Stimulated activated naive B cell treated with anti-CD40 and anti-IgM and Interleukin-4, amounts not matched to agents 10 μg/mL and 1 μg/mL and 100 μg/mL, for 72 hours (primary cell): ENCODE measurements around the gene FMO2.

Experiments used
- ATAC-seq, 2 donors: fragments of 150-1000 bp; cut with Tn5 transposase; replicated peaks; 2 replicates each; pipeline ENCODE4 v1.10.0; 2021; ENCODE audit warnings: moderate library complexity in 1 of 2
- DNase-seq: peaks from one replicate; pipeline ENCODE4 v3.0.0; 2021
- H3K27ac Mint-ChIP-seq: one replicate; pipeline ENCODE4 v1.8.0; 2022; ENCODE audit warnings: mild to moderate bottlenecking, mixed read lengths
- H3K27me3 Mint-ChIP-seq, 2 donors: one replicate each; pipeline ENCODE4 v1.8.0; 2022; ENCODE audit warnings: mixed read lengths in 2 of 2
- H3K36me3 Mint-ChIP-seq, 2 donors: one replicate each; pipeline ENCODE4 v1.8.0; 2022; ENCODE audit warnings: mixed read lengths in 2 of 2, mild to moderate bottlenecking in 1 of 2
- H3K4me1 Mint-ChIP-seq, 2 donors: one replicate each; pipeline ENCODE4 v1.8.0; 2022; ENCODE audit warnings: mixed read lengths in 2 of 2, mild to moderate bottlenecking in 1 of 2
- H3K4me3 Mint-ChIP-seq, 2 donors: one replicate each; pipeline ENCODE4 v1.8.0; 2022; ENCODE audit warnings: mild to moderate bottlenecking in 2 of 2, mixed read lengths in 2 of 2, moderate library complexity in 1 of 2
- H3K9me3 Mint-ChIP-seq, 2 donors: one replicate each; pipeline ENCODE4 v1.8.0; 2022; ENCODE audit warnings: mixed read lengths in 2 of 2, mild to moderate bottlenecking in 1 of 2

Gene FMO2

DNA sequence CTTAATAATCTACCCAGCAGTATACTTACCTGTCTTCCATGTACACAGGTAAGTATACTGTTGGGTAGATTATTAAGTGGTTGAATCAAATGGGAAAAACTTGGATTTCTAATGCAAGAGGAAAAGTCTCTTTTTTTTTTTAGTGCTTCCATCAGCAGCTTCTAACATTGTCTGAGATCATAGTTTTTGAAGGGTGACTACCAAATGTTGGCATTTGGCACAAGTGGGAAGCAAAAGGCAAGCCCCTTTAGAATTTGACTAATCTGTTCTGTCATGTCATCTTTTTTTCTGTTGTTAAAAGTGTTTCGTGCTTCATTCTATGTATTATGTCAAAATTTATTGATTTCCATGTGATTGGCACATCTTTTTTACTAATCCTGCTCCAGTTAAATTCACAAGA is 63.7 kb downstream of the FMO2 start:
- H3K27ac Mint-ChIP-seq, result no peak overlapping the region
- ATAC-seq, result no peak
- H3K4me1 Mint-ChIP-seq, result peaks cover 8 to 22% of the 10 kb centered on the region in 2 donors
- peaks cover 0 to 4% of the 10 kb centered on the region in 2 donors for H3K27me3 Mint-ChIP-seq
- H3K9me3 Mint-ChIP-seq, result no peaks in the 10 kb centered on the region
- no peak overlapping the region for H3K4me3 Mint-ChIP-seq
- H3K36me3 Mint-ChIP-seq, result no peaks in the 10 kb centered on the region
- DNase-seq, result no peak

GRCh38 chr1:171250263-171250662 is 65.2 kb downstream of the FMO2 start:
- H3K27me3 Mint-ChIP-seq, result peaks cover 0 to 4% of the 10 kb centered on the region in 2 donors
- ATAC-seq, result no peak
- no peak overlapping the region for H3K4me3 Mint-ChIP-seq
- no peak overlapping the region for H3K27ac Mint-ChIP-seq
- no peaks in the 10 kb centered on the region for H3K9me3 Mint-ChIP-seq
- peaks cover 8 to 22% of the 10 kb centered on the region in 2 donors for H3K4me1 Mint-ChIP-seq
- no peaks in the 10 kb centered on the region for H3K36me3 Mint-ChIP-seq
- DNase-seq, result no peak

DNA sequence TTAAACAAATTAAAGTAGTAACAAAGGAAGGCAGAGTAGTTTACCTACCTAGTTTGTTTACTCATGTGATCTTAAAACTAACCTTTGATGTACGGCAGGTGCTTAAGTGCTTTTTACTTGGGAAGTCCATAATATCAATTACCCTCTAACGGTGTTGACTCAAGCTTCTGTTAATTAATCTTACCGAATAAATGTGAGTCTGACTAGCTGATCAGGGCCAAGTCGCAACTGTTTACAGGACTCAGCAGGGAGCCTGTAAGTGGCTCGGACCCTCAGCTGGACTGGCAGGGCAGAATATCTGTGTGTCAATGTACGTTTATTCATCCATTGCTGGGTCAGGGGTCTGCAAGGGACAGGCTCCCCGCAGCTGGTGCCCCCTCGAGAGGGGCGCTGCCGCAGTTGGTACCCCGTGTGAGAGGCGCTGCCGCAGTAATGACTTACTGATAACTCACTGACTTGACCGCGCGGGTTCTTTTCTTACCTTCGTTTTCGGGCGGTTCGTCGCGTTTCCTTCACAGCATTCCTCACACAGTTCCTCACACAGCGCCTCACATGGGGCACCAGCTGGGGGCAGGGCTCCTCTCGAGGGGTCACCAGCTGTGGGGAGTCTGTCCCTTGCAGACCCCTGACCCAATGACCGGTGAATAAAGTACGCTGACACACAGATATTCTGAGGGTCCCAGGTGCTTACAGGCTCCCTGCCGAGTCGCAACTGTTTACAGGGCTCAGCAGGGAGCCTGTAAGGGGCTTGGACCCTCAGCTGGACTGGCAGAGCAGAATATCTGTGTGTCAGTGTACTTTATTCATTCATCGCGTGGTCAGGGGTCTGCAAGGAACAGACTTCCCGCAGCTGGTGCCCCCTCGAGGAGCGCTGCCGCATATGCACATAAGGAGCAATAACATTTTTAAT is 66.2 kb downstream of the FMO2 start:
- no peaks in the 10 kb centered on the region for H3K36me3 Mint-ChIP-seq
- peak overlapping the region; percentile 91 to 96 for H3K4me3 Mint-ChIP-seq
- DNase-seq, result peak; percentile 20
- peaks cover 8 to 22% of the 10 kb centered on the region in 2 donors for H3K4me1 Mint-ChIP-seq
- peaks cover 0 to 4% of the 10 kb centered on the region in 2 donors for H3K27me3 Mint-ChIP-seq
- peak; percentile 58 to 63 for ATAC-seq
- H3K9me3 Mint-ChIP-seq, result no peaks in the 10 kb centered on the region
- peak overlapping the region; percentile 86 for H3K27ac Mint-ChIP-seq

DNA sequence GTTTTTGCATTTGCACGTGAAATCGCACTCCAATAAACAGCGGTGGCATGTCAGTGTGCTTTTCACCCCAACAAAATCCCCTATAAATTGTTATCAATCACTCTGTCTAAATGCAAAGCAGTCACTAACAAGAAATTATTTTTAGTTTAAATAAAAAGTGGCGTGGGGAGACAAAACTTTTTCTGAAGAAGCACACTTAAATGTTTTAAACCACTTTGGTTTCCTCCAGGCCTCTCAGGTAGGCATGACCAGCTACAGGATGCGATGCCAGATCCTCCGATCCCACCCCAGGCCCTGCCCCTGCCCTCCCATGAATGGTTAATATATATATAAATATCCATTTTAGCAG is 66.8 kb downstream of the FMO2 start:
- peaks cover 8 to 22% of the 10 kb centered on the region in 2 donors for H3K4me1 Mint-ChIP-seq
- ATAC-seq (no peak), DNase-seq (no peak)
- H3K36me3 Mint-ChIP-seq, result no peaks in the 10 kb centered on the region
- peaks cover 0 to 4% of the 10 kb centered on the region in 2 donors for H3K27me3 Mint-ChIP-seq
- peak overlapping the region; percentile 91 to 96 for H3K4me3 Mint-ChIP-seq
- no peaks in the 10 kb centered on the region for H3K9me3 Mint-ChIP-seq
- no peak overlapping the region for H3K27ac Mint-ChIP-seq

GRCh38 chr1:171252482-171252881 is 67.4 kb downstream of the FMO2 start:
- peaks cover 0 to 4% of the 10 kb centered on the region in 2 donors for H3K27me3 Mint-ChIP-seq
- H3K9me3 Mint-ChIP-seq, result no peaks in the 10 kb centered on the region
- H3K27ac Mint-ChIP-seq, result peak overlapping the region; percentile 70
- no peaks in the 10 kb centered on the region for H3K36me3 Mint-ChIP-seq
- peak overlapping the region; percentile 63 to 72 for H3K4me3 Mint-ChIP-seq
- ATAC-seq (peak; percentile 86 to 93), DNase-seq (peak; percentile 45)
- H3K4me1 Mint-ChIP-seq, result peaks cover 8 to 22% of the 10 kb centered on the region in 2 donors

GRCh38 chr1:171254859-171255258 is 69.8 kb downstream of the FMO2 start:
- Mint-ChIP-seq H3K4me3 (no peak overlapping the region), H3K27me3 (peaks cover 0 to 4% of the 10 kb centered on the region in 2 donors), H3K9me3 (no peaks in the 10 kb centered on the region), H3K36me3 (no peaks in the 10 kb centered on the region), H3K4me1 (peaks cover 8 to 22% of the 10 kb centered on the region in 2 donors), H3K27ac (no peak overlapping the region)
- ATAC-seq (no peak), DNase-seq (no peak)

GRCh38 chr1:171256940-171257606 is 72.0 kb downstream of the FMO2 start:
- Mint-ChIP-seq H3K27me3 (peaks cover 4 to 7% of the 10 kb centered on the region in 2 donors), H3K36me3 (no peaks in the 10 kb centered on the region), H3K9me3 (no peaks in the 10 kb centered on the region), H3K4me1 (peaks cover 4 to 11% of the 10 kb centered on the region in 2 donors), H3K4me3 (no peak overlapping the region), H3K27ac (no peak overlapping the region)
- ATAC-seq (no peak), DNase-seq (no peak)

DNA sequence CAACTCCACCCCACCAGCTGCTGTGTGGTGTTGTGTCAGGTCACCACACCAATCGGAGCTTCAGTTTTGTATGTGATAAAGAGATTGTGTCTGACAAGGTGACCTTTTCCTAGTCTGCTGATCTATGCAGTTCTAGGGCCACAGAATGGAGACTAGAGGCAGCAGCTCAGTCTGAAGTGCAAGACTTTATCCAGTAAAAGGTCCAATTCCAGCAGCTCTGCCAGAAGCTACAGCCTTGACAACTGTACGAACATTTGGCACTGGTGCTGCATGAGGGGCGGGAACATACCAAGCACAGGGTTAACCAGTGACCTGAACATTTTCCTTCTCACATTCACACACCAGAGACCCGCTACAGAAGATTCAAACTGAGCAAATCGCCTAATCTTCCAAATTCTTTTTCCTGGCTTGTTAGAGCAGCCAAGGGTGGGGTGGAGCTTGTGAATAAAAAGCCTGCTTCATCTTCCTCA is 72.5 kb downstream of the FMO2 start:
- ATAC-seq, result no peak
- DNase-seq, result no peak
- no peak overlapping the region for H3K27ac Mint-ChIP-seq
- no peaks in the 10 kb centered on the region for H3K36me3 Mint-ChIP-seq
- H3K27me3 Mint-ChIP-seq, result peaks cover 0 to 7% of the 10 kb centered on the region in 2 donors
- H3K9me3 Mint-ChIP-seq, result no peaks in the 10 kb centered on the region
- H3K4me1 Mint-ChIP-seq, result peaks cover 0 to 5% of the 10 kb centered on the region in 2 donors
- H3K4me3 Mint-ChIP-seq, result no peak overlapping the region

DNA sequence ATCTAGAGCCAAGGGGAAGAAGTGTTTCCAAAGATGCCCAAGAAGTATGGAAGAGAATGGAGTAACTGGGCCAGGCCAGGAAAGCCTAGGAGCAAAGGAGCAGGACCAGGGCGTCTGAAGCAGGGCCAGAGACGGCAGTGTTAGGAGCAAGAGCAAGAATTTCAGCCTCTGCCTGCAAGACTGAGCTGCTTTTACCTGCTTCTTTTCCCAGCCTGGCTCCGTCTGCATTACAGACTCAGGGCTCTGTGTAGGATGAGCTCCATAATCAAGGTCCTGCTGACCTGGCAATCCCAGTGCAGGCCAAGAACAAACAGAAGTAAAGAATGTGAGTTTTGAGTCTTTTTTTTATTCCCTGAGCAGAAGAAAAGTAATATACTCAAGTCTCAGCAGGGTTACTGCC is 73.3 kb downstream of the FMO2 start:
- H3K4me1 Mint-ChIP-seq, result no peaks in the 10 kb centered on the region
- no peak for ATAC-seq
- peaks cover 0 to 7% of the 10 kb centered on the region in 2 donors for H3K27me3 Mint-ChIP-seq
- H3K27ac Mint-ChIP-seq, result no peak overlapping the region
- DNase-seq, result no peak
- no peak overlapping the region for H3K4me3 Mint-ChIP-seq
- H3K36me3 Mint-ChIP-seq, result no peaks in the 10 kb centered on the region
- H3K9me3 Mint-ChIP-seq, result no peaks in the 10 kb centered on the region

DNA sequence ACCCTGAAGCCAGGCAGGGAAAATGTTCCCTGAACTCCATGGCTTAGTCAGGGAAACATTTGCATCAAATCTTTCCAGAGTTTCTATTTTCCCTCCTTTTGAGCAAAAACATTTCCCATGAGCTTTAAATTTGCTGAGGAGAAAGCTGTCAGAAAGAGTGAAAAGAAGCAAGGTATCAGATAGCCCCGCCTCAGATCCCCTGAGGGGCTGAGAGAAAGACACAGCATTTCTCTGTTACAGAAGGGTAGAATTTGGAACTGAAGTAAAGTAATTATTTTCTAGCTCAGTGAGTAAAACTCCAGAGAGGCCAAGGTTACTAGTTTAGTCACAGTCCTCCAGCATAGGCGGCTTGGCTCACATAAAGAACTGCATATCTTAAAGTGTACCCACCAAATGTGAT is 73.8 kb downstream of the FMO2 start:
- Mint-ChIP-seq H3K27me3 (peaks cover 0 to 7% of the 10 kb centered on the region in 2 donors), H3K4me3 (no peak overlapping the region), H3K36me3 (no peaks in the 10 kb centered on the region), H3K4me1 (no peaks in the 10 kb centered on the region), H3K9me3 (no peaks in the 10 kb centered on the region), H3K27ac (no peak overlapping the region)
- ATAC-seq (no peak), DNase-seq (no peak)
